Adrenal gland (tissue), 5 donors: ENCODE results near the gene FAM153A.
"Not testable (repeated sequence)": the region's sequence is repeated elsewhere in the genome, so short reads cannot be mapped to it uniquely, and the experiment has no call there.

ENCODE experiments used
- CTCF ChIP-seq, 6 experiments: fragments of 450-650 bp in 4 of 6; fragments of 200-600 bp in 2 of 6; sonication (generic) in 1 of 6; IDR thresholded peaks; 1 replicate in 5 of 6; 2 replicates in 1 of 6; pipeline versions ENCODE4 v1.5.1 to v1.8.0; 2016 to 2021; ENCODE audit warnings: antibody characterized with exemption in 6 of 6, mild to moderate bottlenecking in 2 of 6, moderate library complexity in 1 of 6
- POLR2A ChIP-seq, 2 donors: fragments of 450-650 bp; IDR thresholded peaks; one replicate each; pipeline ENCODE4 v1.6.1; 2017; ENCODE audit warnings: antibody characterized with exemption in 2 of 2, mild to moderate bottlenecking in 2 of 2, moderate library complexity in 1 of 2
- donor health status: DM: no; HTN: no; CAD: no.

- TF ChIP-seq CTCF, POLR2A (IDR thresholded peaks at IDR 0.05): not testable (repeated sequence)
Measured at GRCh38 chr5:177801427-177801826, 18.7 kb upstream of the FAM153A start.
